Activated CD4-positive, alpha-beta T cell treated with anti-CD3 and anti-CD28 coated beads, Interleukin-2, amount 50 U/mL, for 24 hours (primary cell): ENCODE measurements around the gene NHSL2.
"Not testable (repeated sequence)": the region's sequence is repeated elsewhere in the genome, so short reads cannot be mapped to it uniquely, and the experiment has no call there.

Experiments
- DNase-seq, 2 donors: peaks; one replicate each; pipeline ENCODE4 v3.0.0-alpha.2; 2020; ENCODE audit warnings: low read depth in 1 of 2, low spot score in 1 of 2

Gene NHSL2

DNA sequence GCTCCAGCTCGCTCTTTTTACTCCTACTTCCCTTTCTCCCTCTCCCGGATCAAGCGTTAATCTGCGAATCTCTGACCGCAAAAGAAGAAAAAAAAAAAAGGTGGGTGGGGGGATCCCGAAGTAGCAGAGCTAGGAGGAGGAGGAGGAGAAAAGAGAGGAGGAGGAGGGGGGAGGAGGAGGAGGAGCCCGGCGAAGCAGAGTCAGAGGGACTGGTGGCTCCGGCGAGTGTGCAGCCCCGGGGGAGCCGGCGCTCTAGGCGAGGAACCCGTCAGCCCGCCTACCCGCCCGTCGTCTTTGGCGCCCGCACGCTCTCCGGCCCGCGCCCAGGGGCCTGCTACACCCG is at the start of gene NHSL2:
Gene NHSL2 (plus strand): TSS at position 203 of the 343 bp plus-strand sequence.
- DNase-seq, result no peak

DNA sequence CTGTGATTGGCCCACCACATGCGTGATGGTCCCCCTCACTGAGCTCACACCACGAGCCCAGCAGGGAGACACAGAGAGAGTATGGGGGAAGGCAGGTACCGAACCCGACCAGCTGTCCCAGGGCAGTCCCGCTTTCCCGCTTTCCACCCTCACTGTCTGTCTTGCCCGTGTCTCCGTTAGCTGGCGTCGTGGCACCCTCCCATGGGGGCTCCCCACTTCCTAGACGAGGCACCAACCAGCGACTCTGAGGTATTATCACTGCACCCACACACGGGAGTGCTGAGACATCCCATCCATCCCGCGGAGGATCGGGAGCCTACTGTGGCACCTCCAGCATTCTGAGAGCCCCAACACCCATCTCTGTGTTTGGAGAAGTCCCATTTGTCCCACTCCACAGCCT is 43.0 kb upstream of the NHSL2 start:
- no peak for DNase-seq

DNA sequence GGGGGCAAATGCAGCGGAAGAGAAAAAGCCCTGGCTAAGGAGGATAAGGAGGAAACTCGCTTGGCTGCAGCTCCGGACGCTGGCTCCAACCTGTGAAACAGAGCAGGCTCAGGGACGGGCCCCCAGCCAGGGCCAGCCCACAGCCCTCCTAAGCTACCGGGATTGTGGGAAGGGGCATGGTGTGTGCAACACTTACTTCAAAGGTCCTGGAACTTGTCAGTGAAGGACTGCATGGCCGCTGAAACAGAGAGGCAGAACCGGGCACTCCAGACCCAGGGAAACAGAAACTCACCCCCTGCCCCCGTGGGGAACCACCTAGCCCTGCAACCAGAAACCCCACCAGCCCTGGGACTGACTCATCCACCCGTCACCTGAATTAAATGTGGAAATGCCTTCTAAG is 41.1 kb upstream of the NHSL2 start:
- DNase-seq, result not testable (repeated sequence)

DNA sequence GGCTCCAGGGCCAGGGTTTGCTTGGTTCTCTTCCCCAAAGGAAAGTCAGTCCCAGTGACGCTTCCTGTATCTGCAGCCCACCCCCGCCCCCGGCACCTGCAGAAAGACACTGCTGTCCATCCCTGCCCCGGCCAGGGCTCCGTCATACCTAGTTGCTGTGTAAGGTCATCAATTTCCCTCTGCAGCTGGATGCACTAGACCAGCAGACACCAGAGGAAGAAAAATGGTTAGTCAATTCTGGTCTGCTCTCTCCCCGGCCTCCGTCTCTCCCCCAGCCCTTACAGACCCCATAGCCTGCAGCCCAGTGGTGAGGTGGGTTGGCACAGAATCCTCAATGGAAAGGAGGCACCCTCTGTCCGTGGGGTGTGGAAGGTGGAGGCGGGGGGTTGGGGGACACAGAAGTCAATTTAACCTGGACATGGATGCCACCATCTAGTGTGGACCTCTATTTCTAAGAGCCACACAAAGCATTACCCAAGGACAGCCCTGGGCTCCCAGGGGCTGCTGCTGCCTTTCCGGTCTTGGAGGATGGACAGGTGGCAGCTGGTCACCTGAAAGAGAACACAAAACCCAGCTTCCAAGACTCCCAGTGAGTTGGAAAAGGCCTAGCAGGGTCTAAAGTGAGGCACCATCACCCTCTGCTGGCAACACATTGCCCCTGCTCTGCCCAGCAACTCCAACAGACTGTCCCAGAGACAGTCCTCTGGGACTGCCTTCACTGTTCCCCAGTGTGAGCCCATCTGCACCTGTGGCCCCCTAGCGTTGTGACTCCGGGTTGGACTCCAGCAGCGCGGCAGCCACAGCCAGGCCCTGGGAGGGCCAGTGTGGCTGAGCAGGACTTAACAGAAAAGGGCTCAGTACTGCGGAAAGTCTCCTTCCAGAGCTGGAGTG is 40.2 kb upstream of the NHSL2 start:
- DNase-seq, result no peak

DNA sequence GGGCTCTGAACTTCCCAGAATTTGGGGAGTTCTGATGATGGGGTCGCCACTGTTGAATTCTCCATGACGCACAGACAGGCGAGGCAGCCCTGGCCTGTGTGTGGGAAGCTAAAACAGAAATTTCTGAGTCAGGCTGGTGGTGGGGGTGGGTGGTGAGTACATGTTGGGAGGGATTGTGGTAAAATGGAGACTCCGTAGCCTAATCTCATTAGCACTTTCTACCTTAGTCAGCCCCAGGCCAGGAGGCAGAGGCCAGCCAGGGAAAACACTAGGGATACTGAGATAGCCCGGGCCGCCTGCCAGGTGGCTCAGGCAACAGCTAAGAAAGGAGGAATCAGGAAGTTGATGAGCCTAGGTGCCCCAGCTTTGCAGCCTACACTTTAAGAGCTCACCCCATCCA is 39.3 kb upstream of the NHSL2 start:
- no peak for DNase-seq

DNA sequence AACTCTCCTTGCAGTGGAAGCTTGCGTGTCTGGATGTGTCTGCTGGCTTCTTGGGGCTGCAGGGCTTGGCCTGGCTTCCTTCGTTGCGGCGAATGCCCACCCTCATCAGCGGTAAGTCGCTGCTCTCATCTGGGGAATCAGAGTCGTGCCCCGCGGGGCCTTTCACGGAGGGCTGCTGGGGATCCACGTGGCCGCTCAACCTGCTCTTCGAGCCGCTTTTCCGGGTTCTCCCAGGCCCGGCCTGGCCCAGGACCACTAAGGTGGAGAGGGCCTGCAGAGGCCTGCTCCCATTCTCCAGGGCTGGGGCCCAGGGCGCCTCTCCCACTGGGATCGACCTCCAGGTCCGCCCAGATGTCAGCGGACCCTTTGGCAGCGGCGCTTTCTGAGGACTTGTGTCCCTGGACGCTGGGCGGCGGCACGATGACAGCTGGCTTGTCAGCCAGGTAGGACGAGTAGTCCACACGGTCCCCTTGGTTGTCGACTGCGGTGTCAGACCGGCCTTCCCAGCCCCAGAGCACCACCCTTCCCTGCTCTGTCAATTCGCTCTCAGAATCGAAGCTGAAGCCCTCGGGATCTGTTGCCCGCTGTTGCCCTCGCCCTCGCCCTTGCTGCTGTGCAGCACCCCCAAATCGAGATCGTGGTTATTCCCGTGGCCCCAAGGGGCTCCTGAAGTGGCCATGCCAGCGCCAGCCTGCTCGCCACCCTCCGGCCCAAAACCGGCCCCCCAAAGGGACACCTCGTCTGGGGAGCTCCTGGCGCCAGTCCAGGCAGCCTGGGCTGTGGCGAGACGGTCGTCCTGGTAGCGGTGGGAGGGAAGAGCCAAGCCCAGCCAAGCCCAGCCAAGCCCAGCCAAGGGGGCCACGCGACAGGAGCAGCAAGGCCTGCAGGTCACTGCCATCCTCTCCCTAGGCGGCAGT is 37.8 kb upstream of the NHSL2 start:
- DNase-seq, result no peak

DNA sequence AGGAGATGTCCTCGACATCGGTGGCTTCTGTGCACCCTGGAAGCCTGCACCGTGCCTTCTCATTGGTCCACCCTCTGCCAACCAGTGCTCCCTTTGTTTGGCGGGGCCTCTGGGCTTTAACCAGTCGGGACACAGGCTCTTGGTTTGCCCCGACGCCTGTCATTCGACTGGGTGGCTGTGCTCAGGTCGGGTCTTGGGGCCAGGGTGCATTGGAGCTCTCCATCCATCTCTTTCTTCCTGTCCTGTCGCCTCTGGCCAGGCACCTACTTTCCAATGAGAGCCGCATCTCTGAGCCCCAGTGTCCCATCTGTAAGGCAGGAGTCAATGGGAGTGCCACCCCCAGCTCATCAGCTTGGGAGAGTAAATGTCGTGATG is 37.2 kb upstream of the NHSL2 start:
- no peak for DNase-seq

DNA sequence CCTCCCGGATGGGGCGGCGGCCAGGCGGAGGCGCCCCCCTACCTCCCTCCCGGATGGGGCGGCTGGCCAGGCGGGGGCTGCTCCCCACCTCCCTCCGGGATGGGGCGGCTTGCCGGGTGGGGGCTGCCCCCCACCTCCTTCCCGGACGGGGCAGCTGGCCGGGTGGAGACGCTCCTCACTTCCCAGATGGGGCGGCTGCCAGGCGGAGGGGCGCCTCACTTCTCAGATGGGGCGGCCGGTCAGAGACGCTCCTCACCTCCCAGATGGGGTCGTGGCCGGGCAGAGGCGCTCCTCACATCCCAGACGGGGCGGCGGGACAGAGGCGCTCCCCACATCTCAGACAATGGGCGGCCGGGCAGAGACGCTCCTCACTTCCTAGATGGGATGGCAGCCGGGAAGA is 33.8 kb upstream of the NHSL2 start:
- not testable (repeated sequence) for DNase-seq

DNA sequence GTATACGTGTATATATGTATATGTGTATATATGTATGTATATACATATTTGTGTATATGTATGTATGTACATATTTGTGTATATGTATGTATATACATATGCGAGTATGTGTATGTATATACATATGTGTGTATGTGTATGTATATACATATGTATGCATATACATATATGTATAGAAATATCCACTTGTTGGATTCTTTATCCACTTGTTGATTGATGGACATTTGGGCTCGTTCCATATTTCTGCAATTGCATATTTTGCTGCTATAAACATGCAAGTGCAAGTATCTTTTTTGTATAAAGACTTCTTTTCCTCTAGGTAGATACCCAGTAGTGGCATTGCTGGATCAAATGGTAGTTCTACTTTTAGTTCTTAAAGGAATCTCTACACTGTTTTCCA is 25.5 kb upstream of the NHSL2 start:
- no peak for DNase-seq

DNA sequence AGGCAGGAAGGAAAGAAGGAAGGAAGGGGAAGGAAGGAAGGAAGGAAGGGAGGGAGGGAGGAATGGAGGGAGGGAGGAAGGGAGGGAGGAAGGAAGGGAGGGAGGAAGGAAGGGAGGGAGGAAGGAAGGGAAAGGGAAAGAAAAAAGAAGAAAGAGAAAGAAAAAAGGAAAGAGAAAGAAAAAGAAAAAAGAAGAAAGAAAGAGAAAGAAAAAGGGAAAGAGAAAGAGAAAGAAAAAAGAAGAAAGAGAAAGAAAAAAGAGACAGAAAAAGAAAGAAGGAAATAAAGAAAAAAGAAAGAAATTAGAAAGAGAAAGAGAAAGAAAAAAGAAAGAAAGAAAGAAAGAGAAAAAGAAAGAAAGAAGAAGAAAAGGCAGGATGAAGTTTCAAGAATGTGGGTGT is 15.0 kb upstream of the NHSL2 start:
- no peak for DNase-seq

DNA sequence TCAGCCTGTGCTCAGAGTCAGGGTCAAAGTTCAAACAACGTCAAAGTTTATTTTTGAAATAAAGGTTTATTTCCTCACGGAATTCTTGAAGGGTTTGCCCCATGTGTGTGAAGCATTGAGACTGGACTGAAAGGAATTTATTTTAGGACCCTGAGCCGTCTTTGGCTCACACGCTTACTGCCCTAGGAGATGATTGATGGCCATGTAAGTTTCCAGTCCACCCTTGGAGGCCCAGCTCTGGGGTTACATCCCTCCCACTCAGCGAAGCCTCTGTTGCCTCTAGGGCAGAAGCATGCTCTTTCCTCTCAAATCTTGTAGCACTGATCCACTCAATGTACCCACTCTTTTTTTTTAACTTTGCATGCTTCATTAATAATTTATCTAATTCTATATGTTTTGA is 4.5 kb upstream of the NHSL2 start:
- no peak for DNase-seq

DNA sequence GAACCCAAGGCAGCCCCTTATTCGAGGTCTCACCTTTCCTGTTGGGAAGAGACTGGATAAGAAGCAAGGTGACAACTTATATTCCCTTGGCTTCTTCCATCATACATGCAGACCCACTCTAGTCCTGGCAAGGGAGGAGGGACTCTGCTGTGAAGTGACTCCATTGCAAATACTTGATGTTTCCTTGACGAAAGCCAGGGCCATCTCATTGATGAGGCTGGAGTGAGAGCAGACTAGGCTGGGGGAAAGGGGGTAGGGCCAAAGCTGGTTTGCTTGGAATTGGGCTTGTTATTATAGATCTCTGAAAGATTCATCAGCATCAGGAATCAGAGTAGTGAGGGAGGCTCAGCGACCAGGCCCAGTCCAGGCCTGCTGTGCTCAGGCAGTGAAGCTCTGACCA is 2.3 kb upstream of the NHSL2 start:
- no peak for DNase-seq

DNA sequence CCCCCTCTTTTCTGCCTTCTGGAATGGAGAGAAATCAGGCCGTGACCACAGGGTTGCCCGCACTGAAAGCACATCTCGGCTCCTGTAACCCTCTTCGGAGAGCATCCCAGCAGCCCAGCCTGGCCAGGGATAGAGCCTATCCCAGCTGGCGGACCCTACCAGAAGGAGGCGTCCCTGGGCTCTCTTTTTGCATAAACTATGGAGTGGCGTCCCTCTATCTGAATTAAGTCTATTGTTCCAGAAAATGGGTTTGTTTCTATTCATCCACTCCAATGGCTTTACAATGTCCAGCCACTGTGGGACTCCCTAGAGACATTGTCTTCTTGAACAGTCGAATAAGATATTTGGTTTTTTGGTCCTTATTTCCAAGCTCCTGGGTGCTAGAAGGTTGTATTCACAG is 689 bp upstream of the NHSL2 start:
- no peak for DNase-seq

DNA sequence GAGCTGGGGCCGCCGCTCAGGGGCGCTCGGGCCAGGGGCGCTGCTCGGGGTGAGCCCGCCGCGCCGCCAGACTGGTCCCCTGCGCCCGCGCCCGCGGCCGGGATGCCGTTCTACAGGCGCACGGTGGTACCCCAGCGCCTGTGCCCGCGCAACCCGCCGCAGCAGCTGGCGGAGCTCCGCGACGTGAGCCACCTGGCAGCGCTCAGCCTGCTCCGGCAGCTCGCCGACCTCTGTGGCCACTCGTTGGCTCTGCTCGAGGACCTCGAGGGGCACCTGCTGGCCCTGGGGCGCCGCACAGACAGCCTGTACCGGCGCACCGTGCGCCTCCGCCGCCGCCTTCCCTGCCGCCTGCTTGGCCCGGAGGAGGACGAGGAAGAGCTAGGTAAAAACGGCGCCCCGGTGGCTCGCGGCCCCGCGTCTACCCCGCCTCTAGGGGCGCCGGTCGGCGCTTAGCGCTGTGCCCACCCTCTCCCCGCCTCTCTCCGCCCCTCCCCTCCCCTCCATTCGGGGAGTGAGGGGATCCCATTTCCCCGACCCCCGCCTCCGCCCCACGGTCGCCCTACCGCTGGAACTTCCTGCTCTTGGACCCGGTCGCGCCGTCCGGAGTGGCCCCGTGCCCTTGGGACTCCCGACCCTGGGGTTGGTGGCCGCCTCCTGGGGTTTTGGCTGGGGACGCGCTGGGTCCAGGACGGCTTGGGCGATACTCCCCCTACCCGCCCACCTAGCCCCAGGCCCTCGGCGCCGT is 513 bp downstream of the NHSL2 start:
- peak; percentile 1 to 2 for DNase-seq

DNA sequence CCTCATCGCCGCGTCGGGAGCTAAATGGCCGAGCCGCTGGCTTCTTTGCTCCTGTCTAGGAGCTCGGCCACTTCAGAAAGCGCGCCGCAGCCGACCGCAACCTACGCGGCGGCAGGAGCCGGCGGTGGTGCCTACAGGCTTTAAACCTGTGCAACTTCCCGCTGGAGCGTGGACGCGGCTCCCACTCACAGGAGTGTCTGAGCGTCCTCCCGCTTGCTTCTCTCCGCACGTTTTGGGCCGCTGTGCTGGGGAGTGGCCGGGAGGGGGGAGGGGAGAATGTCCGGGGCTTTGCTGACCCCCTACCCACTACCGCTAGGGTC is 1.0 kb downstream of the NHSL2 start:
- DNase-seq, result no peak

DNA sequence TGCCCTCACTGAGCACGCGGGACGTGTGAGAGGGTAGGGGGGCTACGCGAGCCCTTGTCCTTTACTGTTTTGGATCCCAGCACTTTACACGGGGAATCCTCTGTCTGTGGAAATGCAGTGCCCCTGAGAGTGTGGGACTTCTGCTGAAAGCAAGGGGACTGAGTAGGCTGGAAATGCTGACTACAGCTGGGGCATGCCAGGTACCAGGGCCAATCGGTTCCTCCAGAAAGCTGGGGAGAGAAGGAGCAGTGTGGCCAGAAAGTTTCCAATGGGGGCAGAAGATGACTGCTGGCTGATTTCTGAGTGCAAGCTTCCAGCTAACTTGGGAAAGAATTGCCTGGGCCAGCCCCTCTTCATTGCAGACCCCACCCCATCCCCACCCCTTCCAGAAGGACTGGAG is 1.5 kb downstream of the NHSL2 start:
- DNase-seq, result no peak

DNA sequence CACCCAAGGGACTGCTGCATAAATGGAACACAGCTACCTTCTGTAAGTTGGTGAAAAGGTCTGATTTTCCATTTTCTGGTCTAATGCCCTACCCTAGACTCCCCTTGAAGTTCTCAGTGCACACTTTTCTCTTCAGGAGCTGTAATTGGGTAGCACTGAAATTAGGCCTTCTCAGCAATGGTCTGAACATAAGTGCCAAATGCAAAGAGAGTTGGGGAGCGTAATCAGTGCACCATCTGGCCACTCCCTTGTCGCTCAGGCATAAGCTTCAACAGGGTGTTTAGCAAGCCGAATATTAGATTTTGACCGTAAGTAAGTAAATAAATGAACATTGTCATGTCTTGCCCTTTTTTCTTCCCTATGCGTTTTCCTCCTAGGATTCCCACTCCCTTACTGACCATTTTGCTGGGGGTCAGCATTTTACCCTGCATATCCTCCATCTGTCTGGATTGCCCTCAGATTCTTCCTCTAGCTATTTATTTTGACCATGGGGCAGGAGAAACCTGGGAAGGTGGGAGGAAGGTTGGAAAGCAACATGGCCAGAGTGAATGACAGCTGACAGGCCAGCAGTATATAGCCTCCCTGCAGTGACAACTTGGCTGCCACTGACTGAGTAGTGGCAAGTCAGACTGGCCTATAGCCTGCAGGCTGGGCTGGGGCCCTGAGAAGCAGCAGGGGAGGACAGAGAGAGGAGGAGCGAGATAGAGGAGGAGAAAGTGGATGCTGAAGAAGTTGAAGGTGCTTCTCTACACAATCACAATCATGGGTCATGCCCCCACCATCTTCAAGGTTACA is 2.7 kb downstream of the NHSL2 start:
- no peak for DNase-seq

DNA sequence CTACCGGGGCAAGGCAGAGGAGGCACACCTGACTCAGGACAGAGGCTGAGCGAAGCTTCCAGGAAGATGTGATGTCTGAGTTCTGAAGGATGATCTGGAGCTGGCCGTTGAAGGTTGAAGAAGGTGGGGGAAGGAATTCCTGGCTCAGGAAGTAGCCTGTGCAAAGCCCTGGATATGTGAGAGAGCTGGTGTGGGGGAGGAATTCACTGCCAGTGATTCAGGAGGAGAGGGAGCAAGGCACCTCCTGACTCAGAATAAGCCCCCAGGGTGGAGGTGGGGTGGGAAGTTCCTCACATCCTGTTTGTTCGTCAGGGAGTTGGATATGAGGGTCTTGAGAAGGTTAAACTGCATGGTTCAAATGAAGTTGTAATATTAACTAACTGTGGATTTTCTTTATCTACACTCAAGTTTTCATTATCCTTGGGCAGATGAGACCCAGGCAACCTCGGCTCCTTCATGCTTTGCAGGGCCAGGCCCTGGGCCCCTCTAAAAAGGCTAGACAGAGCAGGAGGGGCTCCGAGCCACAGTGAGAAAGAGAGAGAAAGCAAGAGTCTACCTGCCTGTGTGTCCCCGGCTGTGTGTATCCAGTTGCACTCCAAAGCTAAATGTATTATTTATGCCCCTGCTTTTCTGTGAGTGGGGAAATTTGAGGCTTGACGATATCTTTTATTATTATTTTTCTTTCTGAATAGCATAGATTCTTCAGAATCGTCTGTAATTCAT is 7.1 kb downstream of the NHSL2 start:
- DNase-seq, result no peak

DNA sequence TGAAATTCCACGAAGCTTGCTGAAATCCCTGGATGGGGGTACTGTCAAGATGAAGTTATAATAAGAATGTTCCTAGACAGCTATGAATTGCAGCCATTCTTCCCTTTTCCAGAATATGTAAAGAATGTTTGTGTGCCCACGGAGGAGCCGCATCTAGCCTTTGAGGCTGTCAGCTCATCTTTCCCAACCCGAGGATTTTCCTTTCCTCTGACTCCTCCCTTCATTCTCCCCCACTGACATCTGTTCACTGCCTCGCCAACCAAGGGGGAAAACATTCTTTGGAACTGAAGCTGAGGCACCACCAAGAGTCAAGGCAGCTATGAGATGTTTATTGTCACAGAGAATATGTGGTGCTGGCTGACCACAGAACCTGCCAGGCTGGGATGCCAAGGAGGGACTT is 8.8 kb downstream of the NHSL2 start:
- no peak for DNase-seq

DNA sequence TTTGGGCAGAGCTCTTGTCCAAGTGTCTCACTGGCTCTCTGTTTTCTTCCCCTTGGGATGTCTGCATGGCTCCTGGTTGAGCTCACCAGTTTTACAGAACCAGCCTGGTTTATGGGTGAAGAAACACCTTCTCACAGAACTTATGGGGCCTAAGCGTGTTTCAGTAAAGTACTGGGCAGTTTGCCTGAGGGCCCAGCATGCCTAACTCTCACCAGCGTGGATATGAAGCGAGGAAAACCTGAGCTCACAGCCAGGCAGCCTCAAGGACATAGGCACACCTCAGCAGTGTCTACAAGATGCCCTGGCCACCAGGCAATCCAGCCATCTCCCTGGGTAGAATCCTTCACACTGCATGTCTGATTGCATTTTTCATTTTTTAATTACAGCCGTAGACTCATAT is 9.2 kb downstream of the NHSL2 start:
- DNase-seq, result no peak
